HEK293 (cell line): ENCODE data around the gene GSAP.

Experiments used
- CTCF ChIA-PET: fragments of 350-600 bp; formaldehyde crosslinking; extraction: SDS; loops from one replicate; lab custom pipeline; 2021; ENCODE audit warnings: antibody characterized with exemption; lab: Yijun Ruan, JAX
- POLR2A ChIA-PET: fragments of 300-600 bp; formaldehyde crosslinking; extraction: SDS; loops from one replicate; lab custom pipeline; 2020; ENCODE audit warnings: antibody characterized with exemption, inconsistent platforms; lab: Yijun Ruan, JAX
- H3K27ac ChIP-seq: fragments of 200-500 bp; sonication (Bioruptor generic); 2 replicates; pipeline ENCODE4 v1.5.1; 2014; ENCODE audit warnings: low read depth, low read length, control low read depth, inconsistent platforms; ENCODE audit errors: extremely low read depth
- H3K36me3 ChIP-seq, 2 experiments: fragments of 200-500 bp in 1 of 2; sonication (Bioruptor generic) in 1 of 2; 1 replicate in 1 of 2; 2 replicates in 1 of 2; pipeline ENCODE4 v1.5.1; 2014 to 2017; ENCODE audit warnings: inconsistent platforms in 2 of 2, low read length in 2 of 2; ENCODE audit not compliant: control insufficient read depth in 2 of 2, insufficient read depth in 1 of 2
- H3K4me1 ChIP-seq: fragments of 200-500 bp; sonication (Bioruptor generic); 2 replicates; pipeline ENCODE4 v1.5.1; 2014; ENCODE audit warnings: mild to moderate bottlenecking, low read length, inconsistent platforms; ENCODE audit not compliant: control insufficient read depth, insufficient read depth
- H3K4me3 ChIP-seq: 2 replicates; pipeline ENCODE4 v1.5.1; 2011; ENCODE audit warnings: low read depth, mild to moderate bottlenecking, control low read depth, low read length, moderate library complexity
- H3K9me3 ChIP-seq: fragments of 200-500 bp; sonication (Bioruptor generic); 2 replicates; pipeline ENCODE4 v1.5.1; 2014; ENCODE audit warnings: low read depth, low read length, inconsistent platforms; ENCODE audit not compliant: control insufficient read depth, insufficient read depth
- HOXA7 ChIP-seq: sonication (generic); formaldehyde crosslinking; IDR thresholded peaks from 2 replicates; pipeline ENCODE4 v1.8.1; 2022; ENCODE audit warnings: missing genetic modification reagents, borderline replicate concordance
- RBAK ChIP-seq: fragments of 450-650 bp; formaldehyde crosslinking; IDR thresholded peaks from 2 replicates; pipeline ENCODE4 v1.5.1; 2016; ENCODE audit warnings: missing biosample characterization, missing genetic modification characterization
- TCF7L2 ChIP-seq: IDR thresholded peaks from 2 replicates; pipeline ENCODE4 v1.6.1; 2011; ENCODE audit warnings: low read depth, mild to moderate bottlenecking, inconsistent platforms, low read length, moderate library complexity, borderline replicate concordance
- ZBTB48 ChIP-seq: fragments of 450-650 bp; formaldehyde crosslinking; IDR thresholded peaks from 2 replicates; pipeline ENCODE4 v1.5.1; 2016; ENCODE audit warnings: missing biosample characterization, missing genetic modification characterization
- ZFHX2 ChIP-seq: fragments of 450-650 bp; formaldehyde crosslinking; conservative IDR thresholded peaks from 2 replicates; pipeline ENCODE4 v1.5.1; 2016; ENCODE audit warnings: missing biosample characterization, missing genetic modification characterization
- ZIC2 ChIP-seq: fragments of 450-650 bp; formaldehyde crosslinking; IDR thresholded peaks from 2 replicates; pipeline ENCODE4 v1.5.1; 2016; ENCODE audit warnings: missing biosample characterization, missing genetic modification characterization
- ZNF121 ChIP-seq: fragments of 450-650 bp; formaldehyde crosslinking; IDR thresholded peaks from 2 replicates; pipeline ENCODE4 v1.5.1; 2016; ENCODE audit warnings: missing biosample characterization, missing genetic modification characterization
- ZNF16 ChIP-seq: fragments of 450-650 bp; formaldehyde crosslinking; IDR thresholded peaks from 2 replicates; pipeline ENCODE4 v1.5.1; 2016; ENCODE audit warnings: low read depth, missing biosample characterization, missing genetic modification characterization
- ZNF211 ChIP-seq: fragments of 450-650 bp; formaldehyde crosslinking; IDR thresholded peaks from 2 replicates; pipeline ENCODE4 v1.5.1; 2016; ENCODE audit warnings: low read depth, missing biosample characterization, missing genetic modification characterization
- ZNF248 ChIP-seq: fragments of 450-650 bp; formaldehyde crosslinking; IDR thresholded peaks from 2 replicates; pipeline ENCODE4 v1.5.1; 2017; ENCODE audit warnings: missing biosample characterization, missing genetic modification characterization
- ZNF335 ChIP-seq: fragments of 450-650 bp; formaldehyde crosslinking; conservative IDR thresholded peaks from 2 replicates; pipeline ENCODE4 v1.5.1; 2016; ENCODE audit warnings: missing biosample characterization, missing genetic modification characterization
- ZNF37A ChIP-seq: fragments of 450-650 bp; IDR thresholded peaks from 2 replicates; pipeline ENCODE4 v1.5.1; 2018; ENCODE audit warnings: missing biosample characterization, missing genetic modification characterization
- ZNF426 ChIP-seq: fragments of 450-650 bp; formaldehyde crosslinking; IDR thresholded peaks from 2 replicates; pipeline ENCODE4 v1.5.1; 2017; ENCODE audit warnings: missing biosample characterization, missing genetic modification characterization, mild to moderate bottlenecking, inconsistent platforms, moderate library complexity
- ZNF558 ChIP-seq: fragments of 450-650 bp; formaldehyde crosslinking; IDR thresholded peaks from 2 replicates; pipeline ENCODE4 v1.5.1; 2016; ENCODE audit warnings: missing biosample characterization, missing genetic modification characterization
- ZNF654 ChIP-seq: fragments of 450-650 bp; formaldehyde crosslinking; IDR thresholded peaks from 2 replicates; pipeline ENCODE4 v1.5.1; 2016; ENCODE audit warnings: low read depth, missing biosample characterization, missing genetic modification characterization
- ZXDB ChIP-seq: fragments of 450-650 bp; formaldehyde crosslinking; IDR thresholded peaks from 2 replicates; pipeline ENCODE4 v1.5.1; 2016; ENCODE audit warnings: missing biosample characterization, missing genetic modification characterization
- TF ChIP-seq, protein P1 (sequence below): fragments of 450-650 bp; formaldehyde crosslinking; IDR thresholded peaks from 2 replicates; pipeline ENCODE4 v1.5.1; 2016; ENCODE audit warnings: missing biosample characterization, missing genetic modification characterization
- TF ChIP-seq, protein P2 (sequence below): fragments of 450-650 bp; formaldehyde crosslinking; IDR thresholded peaks from 2 replicates; pipeline ENCODE4 v1.5.1; 2017; ENCODE audit warnings: missing biosample characterization, missing genetic modification characterization
- TF ChIP-seq, protein P3 (sequence below): fragments of 450-650 bp; IDR thresholded peaks from 2 replicates; pipeline ENCODE4 v1.5.1; 2018; ENCODE audit warnings: missing biosample characterization, mild to moderate bottlenecking, missing genetic modification characterization
- TF ChIP-seq, protein P4 (sequence below): fragments of 450-650 bp; formaldehyde crosslinking; IDR thresholded peaks from 2 replicates; pipeline ENCODE4 v1.5.1; 2016; ENCODE audit warnings: missing biosample characterization, missing genetic modification characterization
- TF ChIP-seq, protein P5 (sequence below): fragments of 450-650 bp; formaldehyde crosslinking; IDR thresholded peaks from 2 replicates; pipeline ENCODE4 v1.5.1; 2017; ENCODE audit warnings: missing biosample characterization, missing genetic modification characterization
- TF ChIP-seq, protein P6 (sequence below): fragments of 450-650 bp; formaldehyde crosslinking; IDR thresholded peaks from 2 replicates; pipeline ENCODE4 v1.5.1; 2016; ENCODE audit warnings: missing biosample characterization, missing genetic modification characterization, low read depth
- TF ChIP-seq, protein P7 (sequence below): fragments of 450-650 bp; formaldehyde crosslinking; IDR thresholded peaks from 2 replicates; pipeline ENCODE4 v1.5.1; 2017; ENCODE audit warnings: missing biosample characterization, mild to moderate bottlenecking, missing genetic modification characterization, moderate library complexity

Gene GSAP

DNA sequence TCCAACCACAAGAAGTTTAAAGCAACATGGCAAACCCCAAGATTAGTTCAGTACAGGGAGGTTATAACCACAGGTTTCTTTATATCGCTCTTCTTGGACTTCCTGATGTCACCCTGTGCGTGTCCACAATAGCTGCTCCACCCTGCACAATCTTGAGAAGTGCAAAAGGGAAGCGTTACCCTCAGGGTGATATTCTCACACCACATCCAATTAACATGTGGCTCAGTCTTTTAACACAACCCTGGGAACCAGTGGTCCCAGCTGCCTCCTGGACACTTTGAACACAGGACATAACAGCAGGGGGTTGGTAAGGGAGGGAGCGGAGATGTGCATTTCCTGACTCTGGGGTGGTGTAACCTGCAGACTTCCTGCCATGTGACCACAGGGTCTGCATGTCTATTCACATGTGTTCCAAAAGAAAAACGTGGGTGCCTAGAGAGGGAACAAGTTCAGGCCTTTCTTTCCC lies 64.6 kb downstream of the GSAP start:
- Histone ChIP-seq H3K27ac (no peak overlapping the region), H3K4me1 (peaks cover 14% of the 10 kb centered on the region), H3K9me3 (no peaks in the 10 kb centered on the region), H3K36me3 (no peaks in the 10 kb centered on the region), H3K4me3 (no peak overlapping the region)
- ChIA-PET CTCF (interaction anchor here (0.6 kb wide), 1 partner anchor 96 kb away, joined by 3 read pairs; no protein-coding TSS in a partner anchor), POLR2A (no interaction called here)
- TF ChIP-seq, protein P1, sequence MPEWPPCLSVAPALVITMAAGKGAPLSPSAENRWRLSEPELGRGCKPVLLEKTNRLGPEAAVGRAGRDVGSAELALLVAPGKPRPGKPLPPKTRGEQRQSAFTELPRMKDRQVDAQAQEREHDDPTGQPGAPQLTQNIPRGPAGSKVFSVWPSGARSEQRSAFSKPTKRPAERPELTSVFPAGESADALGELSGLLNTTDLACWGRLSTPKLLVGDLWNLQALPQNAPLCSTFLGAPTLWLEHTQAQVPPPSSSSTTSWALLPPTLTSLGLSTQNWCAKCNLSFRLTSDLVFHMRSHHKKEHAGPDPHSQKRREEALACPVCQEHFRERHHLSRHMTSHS (tag by site-specific recombination) = no peak
- TF ChIP-seq ZNF558 (no peak), ZNF335 (no peak), ZXDB (no peak), ZNF37A (no peak), RBAK (tag by site-specific recombination) (no peak), ZIC2 (tag by site-specific recombination) (no peak), ZNF121 (tag by site-specific recombination) (no peak), HOXA7 (CRISPR knock-in tag) (no peak), ZNF248 (tag by site-specific recombination) (no peak), ZFHX2 (no peak), ZBTB48 (tag by site-specific recombination) (no peak), TCF7L2 (no peak), ZNF16 (tag by site-specific recombination) (no peak)
- TF ChIP-seq, protein P2, sequence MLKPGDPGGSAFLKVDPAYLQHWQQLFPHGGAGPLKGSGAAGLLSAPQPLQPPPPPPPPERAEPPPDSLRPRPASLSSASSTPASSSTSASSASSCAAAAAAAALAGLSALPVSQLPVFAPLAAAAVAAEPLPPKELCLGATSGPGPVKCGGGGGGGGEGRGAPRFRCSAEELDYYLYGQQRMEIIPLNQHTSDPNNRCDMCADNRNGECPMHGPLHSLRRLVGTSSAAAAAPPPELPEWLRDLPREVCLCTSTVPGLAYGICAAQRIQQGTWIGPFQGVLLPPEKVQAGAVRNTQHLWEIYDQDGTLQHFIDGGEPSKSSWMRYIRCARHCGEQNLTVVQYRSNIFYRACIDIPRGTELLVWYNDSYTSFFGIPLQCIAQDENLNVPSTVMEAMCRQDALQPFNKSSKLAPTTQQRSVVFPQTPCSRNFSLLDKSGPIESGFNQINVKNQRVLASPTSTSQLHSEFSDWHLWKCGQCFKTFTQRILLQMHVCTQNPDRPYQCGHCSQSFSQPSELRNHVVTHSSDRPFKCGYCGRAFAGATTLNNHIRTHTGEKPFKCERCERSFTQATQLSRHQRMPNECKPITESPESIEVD (tag by site-specific recombination) = no peak
- TF ChIP-seq, protein P3, sequence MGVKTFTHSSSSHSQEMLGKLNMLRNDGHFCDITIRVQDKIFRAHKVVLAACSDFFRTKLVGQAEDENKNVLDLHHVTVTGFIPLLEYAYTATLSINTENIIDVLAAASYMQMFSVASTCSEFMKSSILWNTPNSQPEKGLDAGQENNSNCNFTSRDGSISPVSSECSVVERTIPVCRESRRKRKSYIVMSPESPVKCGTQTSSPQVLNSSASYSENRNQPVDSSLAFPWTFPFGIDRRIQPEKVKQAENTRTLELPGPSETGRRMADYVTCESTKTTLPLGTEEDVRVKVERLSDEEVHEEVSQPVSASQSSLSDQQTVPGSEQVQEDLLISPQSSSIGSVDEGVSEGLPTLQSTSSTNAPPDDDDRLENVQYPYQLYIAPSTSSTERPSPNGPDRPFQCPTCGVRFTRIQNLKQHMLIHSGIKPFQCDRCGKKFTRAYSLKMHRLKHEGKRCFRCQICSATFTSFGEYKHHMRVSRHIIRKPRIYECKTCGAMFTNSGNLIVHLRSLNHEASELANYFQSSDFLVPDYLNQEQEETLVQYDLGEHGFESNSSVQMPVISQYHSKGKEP (tag by site-specific recombination) = no peak
- TF ChIP-seq, protein P4, sequence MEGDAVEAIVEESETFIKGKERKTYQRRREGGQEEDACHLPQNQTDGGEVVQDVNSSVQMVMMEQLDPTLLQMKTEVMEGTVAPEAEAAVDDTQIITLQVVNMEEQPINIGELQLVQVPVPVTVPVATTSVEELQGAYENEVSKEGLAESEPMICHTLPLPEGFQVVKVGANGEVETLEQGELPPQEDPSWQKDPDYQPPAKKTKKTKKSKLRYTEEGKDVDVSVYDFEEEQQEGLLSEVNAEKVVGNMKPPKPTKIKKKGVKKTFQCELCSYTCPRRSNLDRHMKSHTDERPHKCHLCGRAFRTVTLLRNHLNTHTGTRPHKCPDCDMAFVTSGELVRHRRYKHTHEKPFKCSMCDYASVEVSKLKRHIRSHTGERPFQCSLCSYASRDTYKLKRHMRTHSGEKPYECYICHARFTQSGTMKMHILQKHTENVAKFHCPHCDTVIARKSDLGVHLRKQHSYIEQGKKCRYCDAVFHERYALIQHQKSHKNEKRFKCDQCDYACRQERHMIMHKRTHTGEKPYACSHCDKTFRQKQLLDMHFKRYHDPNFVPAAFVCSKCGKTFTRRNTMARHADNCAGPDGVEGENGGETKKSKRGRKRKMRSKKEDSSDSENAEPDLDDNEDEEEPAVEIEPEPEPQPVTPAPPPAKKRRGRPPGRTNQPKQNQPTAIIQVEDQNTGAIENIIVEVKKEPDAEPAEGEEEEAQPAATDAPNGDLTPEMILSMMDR (tag by site-specific recombination) = no peak
- TF ChIP-seq, protein P5, sequence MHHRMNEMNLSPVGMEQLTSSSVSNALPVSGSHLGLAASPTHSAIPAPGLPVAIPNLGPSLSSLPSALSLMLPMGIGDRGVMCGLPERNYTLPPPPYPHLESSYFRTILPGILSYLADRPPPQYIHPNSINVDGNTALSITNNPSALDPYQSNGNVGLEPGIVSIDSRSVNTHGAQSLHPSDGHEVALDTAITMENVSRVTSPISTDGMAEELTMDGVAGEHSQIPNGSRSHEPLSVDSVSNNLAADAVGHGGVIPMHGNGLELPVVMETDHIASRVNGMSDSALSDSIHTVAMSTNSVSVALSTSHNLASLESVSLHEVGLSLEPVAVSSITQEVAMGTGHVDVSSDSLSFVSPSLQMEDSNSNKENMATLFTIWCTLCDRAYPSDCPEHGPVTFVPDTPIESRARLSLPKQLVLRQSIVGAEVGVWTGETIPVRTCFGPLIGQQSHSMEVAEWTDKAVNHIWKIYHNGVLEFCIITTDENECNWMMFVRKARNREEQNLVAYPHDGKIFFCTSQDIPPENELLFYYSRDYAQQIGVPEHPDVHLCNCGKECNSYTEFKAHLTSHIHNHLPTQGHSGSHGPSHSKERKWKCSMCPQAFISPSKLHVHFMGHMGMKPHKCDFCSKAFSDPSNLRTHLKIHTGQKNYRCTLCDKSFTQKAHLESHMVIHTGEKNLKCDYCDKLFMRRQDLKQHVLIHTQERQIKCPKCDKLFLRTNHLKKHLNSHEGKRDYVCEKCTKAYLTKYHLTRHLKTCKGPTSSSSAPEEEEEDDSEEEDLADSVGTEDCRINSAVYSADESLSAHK (tag by site-specific recombination) = no peak

DNA sequence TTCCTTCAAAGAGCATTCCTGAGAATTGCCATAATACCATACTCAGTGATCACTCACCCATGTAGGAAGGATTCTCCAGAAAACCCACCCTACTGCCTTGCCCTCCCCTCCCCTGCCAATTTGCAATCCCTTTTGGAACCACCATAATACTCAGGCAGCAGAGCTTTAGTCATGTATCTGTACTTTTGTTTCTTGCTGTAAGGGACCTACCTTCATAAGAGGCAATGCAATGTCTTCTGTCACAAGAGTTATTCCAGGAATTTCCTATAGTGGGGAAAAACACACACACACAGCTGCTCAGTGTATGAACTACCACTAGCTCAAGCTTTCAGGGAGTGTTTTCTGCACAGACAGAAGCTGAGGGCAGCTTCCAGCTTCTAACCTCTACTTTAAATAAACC lies 67.0 kb downstream of the GSAP start:
- POLR2A ChIA-PET = interaction anchor here (0.6 to 0.9 kb wide), 2 partner anchors 67 to 227 kb away, joined by 6 to 7 read pairs; partner anchors contain the start of genes CCDC146 and GSAP
- TF ChIP-seq, protein P6, sequence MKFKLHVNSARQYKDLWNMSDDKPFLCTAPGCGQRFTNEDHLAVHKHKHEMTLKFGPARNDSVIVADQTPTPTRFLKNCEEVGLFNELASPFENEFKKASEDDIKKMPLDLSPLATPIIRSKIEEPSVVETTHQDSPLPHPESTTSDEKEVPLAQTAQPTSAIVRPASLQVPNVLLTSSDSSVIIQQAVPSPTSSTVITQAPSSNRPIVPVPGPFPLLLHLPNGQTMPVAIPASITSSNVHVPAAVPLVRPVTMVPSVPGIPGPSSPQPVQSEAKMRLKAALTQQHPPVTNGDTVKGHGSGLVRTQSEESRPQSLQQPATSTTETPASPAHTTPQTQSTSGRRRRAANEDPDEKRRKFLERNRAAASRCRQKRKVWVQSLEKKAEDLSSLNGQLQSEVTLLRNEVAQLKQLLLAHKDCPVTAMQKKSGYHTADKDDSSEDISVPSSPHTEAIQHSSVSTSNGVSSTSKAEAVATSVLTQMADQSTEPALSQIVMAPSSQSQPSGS (tag by site-specific recombination) = no peak
- TF ChIP-seq, protein P7, sequence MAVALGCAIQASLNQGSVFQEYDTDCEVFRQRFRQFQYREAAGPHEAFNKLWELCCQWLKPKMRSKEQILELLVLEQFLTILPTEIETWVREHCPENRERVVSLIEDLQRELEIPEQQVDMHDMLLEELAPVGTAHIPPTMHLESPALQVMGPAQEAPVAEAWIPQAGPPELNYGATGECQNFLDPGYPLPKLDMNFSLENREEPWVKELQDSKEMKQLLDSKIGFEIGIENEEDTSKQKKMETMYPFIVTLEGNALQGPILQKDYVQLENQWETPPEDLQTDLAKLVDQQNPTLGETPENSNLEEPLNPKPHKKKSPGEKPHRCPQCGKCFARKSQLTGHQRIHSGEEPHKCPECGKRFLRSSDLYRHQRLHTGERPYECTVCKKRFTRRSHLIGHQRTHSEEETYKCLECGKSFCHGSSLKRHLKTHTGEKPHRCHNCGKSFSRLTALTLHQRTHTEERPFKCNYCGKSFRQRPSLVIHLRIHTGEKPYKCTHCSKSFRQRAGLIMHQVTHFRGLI (tag by site-specific recombination) = no peak
- TF ChIP-seq ZNF426 (no peak), ZNF211 (no peak), ZNF654 (no peak)

More for the DNA sequence above, 67.0 kb downstream of the GSAP start:
- no peaks in the 10 kb centered on the region for H3K36me3 ChIP-seq
- H3K9me3 ChIP-seq = no peaks in the 10 kb centered on the region
- no peak overlapping the region for H3K4me3 ChIP-seq
- H3K27ac ChIP-seq = no peak overlapping the region
- CTCF ChIA-PET = interaction anchor here (0.8 kb wide), 1 partner anchor 21 kb away, joined by 3 read pairs; no protein-coding TSS in a partner anchor
- H3K4me1 ChIP-seq = peaks cover 14% of the 10 kb centered on the region
